ENCODE data around the gene CDK16.

The CDK16 gene

DNA sequence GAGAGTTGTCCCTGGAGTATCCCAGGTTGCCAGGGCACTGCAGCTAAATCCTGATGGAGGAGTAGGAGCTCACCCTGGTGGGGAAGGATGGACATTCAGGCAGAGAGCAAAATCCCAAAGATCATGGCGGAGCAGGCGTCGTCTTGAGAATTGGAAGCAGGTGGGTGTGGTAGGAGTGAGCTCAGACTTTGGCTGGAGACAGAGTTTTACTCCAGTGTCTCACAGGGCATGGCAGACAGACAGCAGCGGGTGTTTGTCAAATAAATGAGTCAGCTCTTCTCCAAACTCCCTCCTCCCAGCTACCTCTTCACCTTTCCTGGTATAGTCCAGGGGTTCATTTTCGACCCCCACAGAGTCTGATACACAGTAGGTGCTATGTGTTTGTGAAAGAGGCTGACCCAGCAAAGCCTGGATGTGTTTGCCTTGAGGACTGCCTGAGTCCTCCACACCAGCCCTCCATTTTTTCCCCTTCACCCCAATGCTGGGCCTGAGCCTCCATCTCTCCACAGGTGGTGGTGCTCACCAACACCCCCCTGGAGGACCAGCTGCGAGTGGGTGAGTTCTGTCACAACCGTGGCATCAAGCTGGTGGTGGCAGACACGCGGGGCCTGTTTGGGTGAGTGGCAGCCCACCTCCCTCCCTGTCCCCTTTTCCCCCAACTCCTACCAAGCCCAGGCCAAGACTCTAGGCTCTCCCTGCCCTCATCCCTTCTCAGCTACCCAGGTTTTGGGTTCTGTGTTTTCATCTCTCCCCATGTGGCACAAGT lies 17.9 kb upstream of the CDK16 start:
- H3K4me3 ChIP-seq (ENCODE audit: low read depth, low read length), result no peak overlapping the region
- TF ChIP-seq, protein P1, sequence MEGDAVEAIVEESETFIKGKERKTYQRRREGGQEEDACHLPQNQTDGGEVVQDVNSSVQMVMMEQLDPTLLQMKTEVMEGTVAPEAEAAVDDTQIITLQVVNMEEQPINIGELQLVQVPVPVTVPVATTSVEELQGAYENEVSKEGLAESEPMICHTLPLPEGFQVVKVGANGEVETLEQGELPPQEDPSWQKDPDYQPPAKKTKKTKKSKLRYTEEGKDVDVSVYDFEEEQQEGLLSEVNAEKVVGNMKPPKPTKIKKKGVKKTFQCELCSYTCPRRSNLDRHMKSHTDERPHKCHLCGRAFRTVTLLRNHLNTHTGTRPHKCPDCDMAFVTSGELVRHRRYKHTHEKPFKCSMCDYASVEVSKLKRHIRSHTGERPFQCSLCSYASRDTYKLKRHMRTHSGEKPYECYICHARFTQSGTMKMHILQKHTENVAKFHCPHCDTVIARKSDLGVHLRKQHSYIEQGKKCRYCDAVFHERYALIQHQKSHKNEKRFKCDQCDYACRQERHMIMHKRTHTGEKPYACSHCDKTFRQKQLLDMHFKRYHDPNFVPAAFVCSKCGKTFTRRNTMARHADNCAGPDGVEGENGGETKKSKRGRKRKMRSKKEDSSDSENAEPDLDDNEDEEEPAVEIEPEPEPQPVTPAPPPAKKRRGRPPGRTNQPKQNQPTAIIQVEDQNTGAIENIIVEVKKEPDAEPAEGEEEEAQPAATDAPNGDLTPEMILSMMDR (IDR thresholded peaks at IDR 0.05; ENCODE audit: low read depth, low read length), result no peak

- TF ChIP-seq, protein P1 (IDR thresholded peaks at IDR 0.05; ENCODE audit: low read depth, low read length), result no peak
- no peak overlapping the region for H3K4me3 ChIP-seq (ENCODE audit: low read depth, low read length)
Observed at GRCh38 chrX:47201345-47201944, 17.0 kb upstream of the CDK16 start.

- TF ChIP-seq, protein P1 (IDR thresholded peaks at IDR 0.05; ENCODE audit: low read depth, low read length), result no peak
- no peak overlapping the region for H3K4me3 ChIP-seq (ENCODE audit: low read depth, low read length)
Observed at GRCh38 chrX:47202316-47202715, 16.2 kb upstream of the CDK16 start.

DNA sequence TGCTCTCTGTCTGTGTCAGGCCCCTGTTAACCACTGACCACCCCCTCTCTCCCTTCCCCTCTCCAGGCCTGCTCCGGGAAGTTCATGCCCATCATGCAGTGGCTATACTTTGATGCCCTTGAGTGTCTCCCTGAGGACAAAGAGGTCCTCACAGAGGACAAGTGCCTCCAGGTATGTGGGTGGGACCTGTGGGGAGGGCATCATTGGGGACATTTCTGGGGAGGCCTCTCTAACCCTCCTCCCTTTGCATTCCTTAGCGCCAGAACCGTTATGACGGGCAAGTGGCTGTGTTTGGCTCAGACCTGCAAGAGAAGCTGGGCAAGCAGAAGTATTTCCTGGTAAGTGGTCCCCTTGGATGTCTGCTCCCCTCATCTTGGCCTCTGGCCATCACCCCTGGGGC lies 15.6 kb upstream of the CDK16 start:
- TF ChIP-seq, protein P1 (IDR thresholded peaks at IDR 0.05; ENCODE audit: low read depth, low read length), result no peak
- H3K4me3 ChIP-seq (ENCODE audit: low read depth, low read length), result no peak overlapping the region

DNA sequence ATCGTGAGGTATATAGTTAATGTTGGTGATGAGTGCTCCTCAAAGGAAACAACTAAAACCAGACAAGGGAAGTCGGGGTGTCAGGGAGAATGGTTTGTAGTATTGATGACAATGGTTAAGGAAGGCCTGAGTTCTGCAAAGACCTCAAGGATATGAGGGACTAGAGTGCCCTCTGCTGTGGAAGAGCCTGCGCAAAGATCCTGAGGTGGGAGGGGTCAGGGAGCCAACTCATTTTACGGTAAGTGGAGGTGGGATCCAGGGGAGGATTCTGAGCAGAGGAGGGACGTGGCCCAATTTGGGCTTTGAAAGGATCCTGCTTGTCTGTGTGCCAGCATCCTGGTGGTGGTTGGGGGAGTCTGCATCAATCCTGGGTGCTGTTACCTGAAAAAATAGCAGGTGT lies 13.5 kb upstream of the CDK16 start:
- TF ChIP-seq, protein P1 (IDR thresholded peaks at IDR 0.05; ENCODE audit: low read depth, low read length), result no peak
- no peak overlapping the region for H3K4me3 ChIP-seq (ENCODE audit: low read depth, low read length)

- TF ChIP-seq, protein P1 (IDR thresholded peaks at IDR 0.05; ENCODE audit: low read depth, low read length), result no peak
- no peak overlapping the region for H3K4me3 ChIP-seq (ENCODE audit: low read depth, low read length)
Observed at GRCh38 chrX:47206316-47206715, 12.2 kb upstream of the CDK16 start.

- TF ChIP-seq, protein P1 (IDR thresholded peaks at IDR 0.05; ENCODE audit: low read depth, low read length), result no peak
- no peak overlapping the region for H3K4me3 ChIP-seq (ENCODE audit: low read depth, low read length)
Observed at GRCh38 chrX:47208108-47208507, 10.4 kb upstream of the CDK16 start.
